Mucosa of descending colon (tissue), 3 donors: ENCODE results near the gene TCOF1. TPM values are rescaled to one million over a fixed set of nuclear protein-coding genes. Genes with fewer than 3 reads are reported as not detected.

Experiments used
- ATAC-seq: fragments of 200-7000 bp; cut with Tn5 transposase; one replicate; pipeline ENCODE4 v1.9.1; 2020; ENCODE audit warnings: mild to moderate bottlenecking, moderate library complexity
- DNase-seq, 3 donors: peaks; one replicate each; pipeline ENCODE4 v3.0.0-alpha.2; 2020
- H3K36me3 ChIP-seq: fragments of 200-600 bp; one replicate; pipeline ENCODE4 v1.8.0; 2021; ENCODE audit warnings: low read depth, mild to moderate bottlenecking
- H3K4me1 ChIP-seq: fragments of 200-600 bp; one replicate; pipeline ENCODE4 v1.8.0; 2021; ENCODE audit warnings: low read depth, mild to moderate bottlenecking
- H3K4me3 ChIP-seq: fragments of 200-600 bp; one replicate; pipeline ENCODE4 v1.8.0; 2021; ENCODE audit warnings: mild to moderate bottlenecking
- H3K9me3 ChIP-seq: fragments of 200-600 bp; one replicate; pipeline ENCODE4 v1.8.0; 2021; ENCODE audit warnings: mild to moderate bottlenecking
- intact Hi-C, 2 donors: fragments of 100-400 bp; cut with DNase I in 1 of 2; cut with micrococcal nuclease in 1 of 2; formaldehyde crosslinking; loops; one replicate each; pipeline versions ENCODE4 v1.11.0 to v1.11.1; 2022; cut with DNase I, micrococcal nuclease
- total RNA-seq, 3 donors: library from RNA; stranded (reverse); fragmentation: NEBNext Ultra II Directional in 2 of 3; extraction: Animal tissue kit (Norgen Biotek cat#: 25700) in 2 of 3; gene quantifications; one replicate each; pipeline versions ENCODE4 v1.2.1 to v1.2.4, GENCODE V29; 2021 to 2023
- TF ChIP-seq, protein P1 (sequence below): fragments of 200-600 bp; IDR thresholded peaks from one replicate; pipeline ENCODE4 v1.8.0; 2022; ENCODE audit warnings: antibody characterized with exemption, mild to moderate bottlenecking
- donor health status: DM: no; HTN: no; CAD: no; lungs with moderate emphysema.
- donor health status: DM: no; HTN: no; CAD: no.
- donor health status: DM: no; HTN: yes; CAD: no.

Gene TCOF1
- total RNA-seq, 3 donors from 2014 or later = 17.3 to 36.2 (median 26.0) TPM

DNA sequence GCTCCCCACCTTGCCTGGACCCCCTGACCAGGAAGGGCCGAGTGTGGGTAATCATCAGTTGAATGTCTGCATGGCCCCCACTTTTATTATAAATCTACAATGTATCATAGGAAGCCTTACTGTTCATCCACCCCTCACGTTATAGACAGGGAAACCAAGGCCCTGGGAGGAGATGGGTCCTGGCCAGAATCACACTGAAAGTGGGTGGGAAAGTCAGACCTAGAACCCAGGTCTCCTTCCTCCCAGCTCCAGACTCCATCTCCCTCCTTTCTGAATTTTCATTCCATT, 38.1 kb downstream of the TCOF1 start:
- DNase-seq (no peak), ATAC-seq (no peak)
- TF ChIP-seq, protein P1, sequence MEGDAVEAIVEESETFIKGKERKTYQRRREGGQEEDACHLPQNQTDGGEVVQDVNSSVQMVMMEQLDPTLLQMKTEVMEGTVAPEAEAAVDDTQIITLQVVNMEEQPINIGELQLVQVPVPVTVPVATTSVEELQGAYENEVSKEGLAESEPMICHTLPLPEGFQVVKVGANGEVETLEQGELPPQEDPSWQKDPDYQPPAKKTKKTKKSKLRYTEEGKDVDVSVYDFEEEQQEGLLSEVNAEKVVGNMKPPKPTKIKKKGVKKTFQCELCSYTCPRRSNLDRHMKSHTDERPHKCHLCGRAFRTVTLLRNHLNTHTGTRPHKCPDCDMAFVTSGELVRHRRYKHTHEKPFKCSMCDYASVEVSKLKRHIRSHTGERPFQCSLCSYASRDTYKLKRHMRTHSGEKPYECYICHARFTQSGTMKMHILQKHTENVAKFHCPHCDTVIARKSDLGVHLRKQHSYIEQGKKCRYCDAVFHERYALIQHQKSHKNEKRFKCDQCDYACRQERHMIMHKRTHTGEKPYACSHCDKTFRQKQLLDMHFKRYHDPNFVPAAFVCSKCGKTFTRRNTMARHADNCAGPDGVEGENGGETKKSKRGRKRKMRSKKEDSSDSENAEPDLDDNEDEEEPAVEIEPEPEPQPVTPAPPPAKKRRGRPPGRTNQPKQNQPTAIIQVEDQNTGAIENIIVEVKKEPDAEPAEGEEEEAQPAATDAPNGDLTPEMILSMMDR = no peak
- H3K9me3 ChIP-seq = no peaks in the 10 kb centered on the region
- H3K4me1 ChIP-seq = no peaks in the 10 kb centered on the region
- no peak overlapping the region for H3K4me3 ChIP-seq
- intact Hi-C loops = no loop called here
- H3K36me3 ChIP-seq = no peaks in the 10 kb centered on the region

DNA sequence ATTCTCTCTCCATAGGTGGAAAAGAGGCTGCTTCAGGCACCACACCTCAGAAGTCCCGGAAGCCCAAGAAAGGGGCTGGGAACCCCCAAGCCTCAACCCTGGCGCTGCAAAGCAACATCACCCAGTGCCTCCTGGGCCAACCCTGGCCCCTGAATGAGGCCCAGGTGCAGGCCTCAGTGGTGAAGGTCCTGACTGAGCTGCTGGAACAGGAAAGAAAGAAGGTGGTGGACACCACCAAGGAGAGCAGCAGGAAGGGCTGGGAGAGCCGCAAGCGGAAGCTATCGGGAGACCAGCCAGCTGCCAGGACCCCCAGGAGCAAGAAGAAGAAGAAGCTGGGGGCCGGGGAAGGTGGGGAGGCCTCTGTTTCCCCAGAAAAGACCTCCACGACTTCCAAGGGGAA, 38.8 kb downstream of the TCOF1 start:
- DNase-seq (no peak), ATAC-seq (no peak)
- TF ChIP-seq, protein P1 = no peak
- intact Hi-C loops = no loop called here
- Histone ChIP-seq H3K4me3 (no peak overlapping the region), H3K4me1 (no peaks in the 10 kb centered on the region), H3K36me3 (no peaks in the 10 kb centered on the region), H3K9me3 (no peaks in the 10 kb centered on the region)

DNA sequence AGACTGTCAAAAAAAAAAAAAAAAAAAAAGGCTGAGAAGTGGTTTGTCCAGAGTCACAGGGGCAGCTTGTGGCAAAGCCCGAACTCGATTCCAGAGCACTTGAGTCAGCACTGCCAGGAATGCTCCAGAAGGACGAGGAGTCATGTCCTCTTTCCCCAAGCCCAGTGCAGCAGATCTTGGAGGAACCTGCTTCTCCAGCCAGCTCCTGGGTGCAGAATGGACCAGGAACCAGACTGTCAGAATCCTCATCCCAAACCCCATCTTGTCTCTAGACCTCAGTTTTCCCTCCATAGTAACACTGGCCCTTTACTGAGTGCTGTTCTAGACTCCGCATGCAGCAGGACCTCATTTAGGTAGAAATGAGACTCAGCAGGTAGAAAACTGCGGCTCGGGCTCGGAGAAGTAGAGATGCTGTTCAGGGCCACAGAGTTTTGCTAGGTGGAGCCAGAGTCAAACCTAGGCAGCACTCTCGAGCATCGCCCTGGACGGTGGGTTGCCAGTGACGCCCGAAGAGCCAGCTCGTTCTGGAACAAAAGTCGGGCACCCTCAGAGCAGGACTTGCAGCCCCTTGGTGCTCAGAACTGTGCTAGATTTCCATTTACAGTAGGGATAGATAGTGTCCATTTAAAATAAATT, 39.8 kb downstream of the TCOF1 start:
- TF ChIP-seq, protein P1 = no peak
- DNase-seq (no peak), ATAC-seq (no peak)
- H3K36me3 ChIP-seq = no peaks in the 10 kb centered on the region
- H3K4me1 ChIP-seq = no peaks in the 10 kb centered on the region
- no peak overlapping the region for H3K4me3 ChIP-seq
- H3K9me3 ChIP-seq = no peaks in the 10 kb centered on the region
- intact Hi-C loops = no loop called here

DNA sequence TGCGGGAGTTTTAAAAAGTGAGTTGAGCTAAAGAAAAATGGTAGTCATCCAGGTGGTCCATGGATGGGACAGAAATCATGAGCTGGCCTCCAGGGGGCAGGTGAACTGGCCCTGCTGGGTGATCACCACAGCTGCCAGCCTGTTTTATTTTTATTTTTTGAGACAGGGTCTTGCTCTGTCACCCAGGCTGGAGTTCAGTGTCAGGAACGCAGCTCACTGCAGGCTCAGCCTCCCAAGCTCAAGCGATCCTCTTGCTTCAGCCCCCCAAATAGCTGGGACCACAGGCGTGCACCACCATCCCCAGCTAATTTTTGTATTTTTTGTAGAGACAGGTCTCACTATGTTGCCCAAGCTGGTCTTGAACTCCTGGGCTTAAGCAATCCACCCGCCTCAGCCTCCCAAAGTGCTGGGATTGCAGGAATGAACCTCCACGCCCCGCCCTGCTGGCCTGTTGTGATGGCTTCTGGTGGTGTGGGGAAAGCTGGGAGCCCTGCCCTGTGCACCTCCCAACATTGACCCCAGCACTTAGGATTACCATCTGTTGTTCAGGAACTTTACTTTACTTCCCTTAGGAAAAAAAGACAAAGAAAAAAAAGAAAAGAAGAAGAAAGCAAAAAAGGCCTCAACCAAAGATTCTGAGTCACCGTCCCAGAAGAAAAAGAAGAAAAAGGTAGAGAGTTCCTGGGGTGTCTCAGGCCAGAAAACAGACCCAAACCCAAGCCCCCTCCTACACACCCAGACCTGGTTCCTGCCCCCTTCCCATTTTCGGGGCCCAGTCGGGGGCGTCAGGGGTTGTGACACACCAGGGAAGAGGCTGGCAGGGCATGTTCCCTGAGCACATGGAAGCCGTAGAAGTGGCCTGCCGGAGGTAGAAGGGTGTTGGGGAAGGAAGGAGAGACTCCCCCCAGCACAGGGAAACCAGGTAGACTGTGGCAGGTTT, 40.6 kb downstream of the TCOF1 start:
- no peak for DNase-seq
- TF ChIP-seq, protein P1 = no peak
- no peak for ATAC-seq
- Histone ChIP-seq H3K4me1 (no peaks in the 10 kb centered on the region), H3K4me3 (no peak overlapping the region), H3K36me3 (no peaks in the 10 kb centered on the region), H3K9me3 (no peaks in the 10 kb centered on the region)
- intact Hi-C loops = no loop called here

DNA sequence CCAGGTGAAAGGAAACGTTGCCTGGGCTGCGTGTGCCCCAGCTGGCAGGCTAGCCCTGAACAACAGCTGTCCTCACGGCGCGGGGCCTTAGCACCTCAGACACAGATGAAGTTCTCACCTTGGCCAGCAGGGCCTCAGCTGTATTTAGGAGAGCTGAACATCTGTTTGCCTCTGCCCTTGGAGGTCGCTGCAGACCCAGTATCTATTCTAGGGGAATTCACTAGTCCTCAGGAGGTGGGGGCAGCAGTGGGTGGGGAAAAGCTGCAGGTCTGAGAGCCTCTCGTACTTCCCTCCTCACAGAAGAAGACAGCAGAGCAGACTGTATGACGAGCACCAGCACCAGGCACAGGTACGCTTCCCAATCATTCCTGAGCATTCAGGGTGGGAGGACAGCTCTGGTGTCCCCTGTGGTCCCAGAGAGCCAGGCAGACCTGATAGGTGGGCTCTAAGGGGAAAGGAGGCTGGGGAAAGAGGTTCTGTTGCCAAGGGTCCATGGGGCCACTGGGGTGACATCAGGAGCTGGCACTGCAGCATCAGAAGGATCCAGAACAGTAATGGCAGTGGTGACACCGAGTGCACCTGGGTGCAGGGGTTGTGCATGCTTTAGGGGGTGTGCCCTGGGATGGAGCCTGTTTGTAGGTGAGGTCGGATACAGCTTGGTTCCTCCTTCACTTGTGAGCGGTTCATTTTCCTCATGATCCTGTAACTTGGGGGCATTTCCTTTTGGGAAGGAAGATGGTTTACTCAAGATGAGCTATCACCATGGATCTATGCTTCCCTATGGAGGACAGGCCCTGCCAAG, 41.4 kb downstream of the TCOF1 start:
- Histone ChIP-seq H3K9me3 (no peaks in the 10 kb centered on the region), H3K4me1 (no peaks in the 10 kb centered on the region), H3K4me3 (no peak overlapping the region), H3K36me3 (no peaks in the 10 kb centered on the region)
- TF ChIP-seq, protein P1 = no peak
- DNase-seq (no peak), ATAC-seq (peak; percentile 61)
- intact Hi-C loops = no loop called here
